PFSK-1 (cell line): ENCODE data around the gene PRPF39.

Experiments
- FOXP2 ChIP-seq: optimal IDR thresholded peaks from 2 replicates; pipeline ENCODE3; 2011; ENCODE audit warnings: borderline replicate concordance, control low read depth, inconsistent platforms; ENCODE audit not compliant: insufficient read depth; ENCODE audit errors: extremely low read length, extremely low read depth
- POLR2AphosphoS5 ChIP-seq: IDR thresholded peaks from 2 replicates; pipeline ENCODE4 v1.6.1; 2012; ENCODE audit warnings: low read depth, mild to moderate bottlenecking, control low read depth, low read length, moderate library complexity
- REST ChIP-seq, 2 experiments: IDR thresholded peaks; 2 replicates each; pipeline versions ENCODE4 v1.6.1 to v1.8.0; 2011 to 2012; ENCODE audit warnings: low read depth in 2 of 2, low read length in 2 of 2, control low read depth in 1 of 2, inconsistent platforms in 1 of 2, mild to moderate bottlenecking in 1 of 2, moderate library complexity in 1 of 2; ENCODE audit not compliant: insufficient read depth in 1 of 2
- SIN3A ChIP-seq: IDR thresholded peaks from 2 replicates; pipeline ENCODE4 v1.6.1; 2012; ENCODE audit warnings: mild to moderate bottlenecking, low read length, moderate library complexity, borderline replicate concordance; ENCODE audit not compliant: insufficient read depth
- TAF1 ChIP-seq: IDR thresholded peaks from 2 replicates; pipeline ENCODE4 v1.6.1; 2012; ENCODE audit warnings: low read length, control low read depth, borderline replicate concordance; ENCODE audit not compliant: insufficient read depth

- TF ChIP-seq SIN3A (no peak), REST (IDR thresholded peaks at IDR 0.05; ENCODE audit: insufficient read depth in 1 of 2, low read depth in 2 of 2, low read length in 2 of 2) (no peak), POLR2AphosphoS5 (no peak), TAF1 (no peak), FOXP2 (no peak)
Measured at GRCh38 chr14:45038256-45038655, 45.7 kb upstream of the PRPF39 start.
